Measurements from ENCODE around the gene LPAR2. TPM values are rescaled to one million over a fixed set of nuclear protein-coding genes. Genes with fewer than 3 reads are reported as not detected.
A peak's percentile ranks its signal among the peaks of the same experiment; 100 is the strongest.

The LPAR2 gene
- total and polyA plus RNA-seq, 10 of the 15 experiments (the other 5 are each of a cell fraction or from before 2014, with no cell fraction given), result 0.98 to 23.8 (median 10.2) TPM

DNA sequence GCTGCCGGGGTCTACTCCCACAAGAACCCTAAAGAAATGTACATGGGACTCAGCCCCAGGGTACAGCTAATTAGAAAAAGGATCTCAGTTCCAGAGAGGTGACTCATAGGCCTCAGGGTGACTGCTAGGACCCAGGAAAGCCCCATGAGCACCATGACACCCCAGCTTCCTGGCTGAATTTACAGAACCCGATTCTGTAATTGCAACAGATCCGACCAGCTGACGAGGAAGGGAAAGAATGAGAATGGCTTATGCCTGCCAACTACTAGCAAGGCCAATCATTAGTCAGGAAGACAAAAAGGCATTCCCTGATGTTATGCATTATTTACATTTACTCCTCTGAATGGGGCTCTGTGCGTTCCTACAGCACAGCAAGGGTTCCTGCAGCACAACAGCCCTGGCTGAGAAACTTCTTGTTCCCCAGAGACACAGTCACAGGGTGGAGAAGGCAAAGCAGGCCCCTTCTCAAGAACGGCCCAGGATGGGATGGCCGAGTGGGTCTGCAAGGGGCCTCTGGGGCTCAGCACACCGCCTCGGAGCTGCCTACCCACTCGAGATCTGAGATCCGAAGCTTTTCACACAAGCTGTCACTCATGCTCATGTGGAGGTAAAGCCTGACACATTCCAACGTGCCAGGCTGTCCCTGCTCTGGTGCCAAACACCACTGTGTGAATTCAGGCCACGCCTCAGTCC, 36.7 kb downstream of the LPAR2 start (continued):
- TF ChIP-seq, protein P1, sequence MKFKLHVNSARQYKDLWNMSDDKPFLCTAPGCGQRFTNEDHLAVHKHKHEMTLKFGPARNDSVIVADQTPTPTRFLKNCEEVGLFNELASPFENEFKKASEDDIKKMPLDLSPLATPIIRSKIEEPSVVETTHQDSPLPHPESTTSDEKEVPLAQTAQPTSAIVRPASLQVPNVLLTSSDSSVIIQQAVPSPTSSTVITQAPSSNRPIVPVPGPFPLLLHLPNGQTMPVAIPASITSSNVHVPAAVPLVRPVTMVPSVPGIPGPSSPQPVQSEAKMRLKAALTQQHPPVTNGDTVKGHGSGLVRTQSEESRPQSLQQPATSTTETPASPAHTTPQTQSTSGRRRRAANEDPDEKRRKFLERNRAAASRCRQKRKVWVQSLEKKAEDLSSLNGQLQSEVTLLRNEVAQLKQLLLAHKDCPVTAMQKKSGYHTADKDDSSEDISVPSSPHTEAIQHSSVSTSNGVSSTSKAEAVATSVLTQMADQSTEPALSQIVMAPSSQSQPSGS (IDR thresholded peaks at IDR 0.05; ENCODE audit: low read length), result 0 out of 2 replicates have a peak, but pooled peaks have one; percentile 36
- TF ChIP-seq ELK1 (IDR thresholded peaks at IDR 0.05; ENCODE audit: low read depth, low read length) (no peak), SKIL (IDR thresholded peaks at IDR 0.05; ENCODE audit: low read depth, poor library complexity, severe bottlenecking) (no peak), POLR2AphosphoS2 (IDR thresholded peaks at IDR 0.05; ENCODE audit: low read depth, low read length) (no peak), PML (IDR thresholded peaks at IDR 0.05; ENCODE audit: low read length) (no peak), SMAD1 (IDR thresholded peaks at IDR 0.05; ENCODE audit: low read depth, partially characterized antibody) (no peak), WRNIP1 (IDR thresholded peaks at IDR 0.05; ENCODE audit: borderline replicate concordance, low read depth, low read length) (no peak), RBBP5 (conservative IDR thresholded peaks at IDR 0.05) (no peak), EP300 (IDR thresholded peaks at IDR 0.05; ENCODE audit: borderline replicate concordance in 1 of 2, control insufficient read depth in 1 of 2, low read depth in 2 of 2, low read length in 2 of 2) (no peak), E2F8 (IDR thresholded peaks at IDR 0.05; ENCODE audit: low read depth, partially characterized antibody) (no peak), SPI1 (IDR thresholded peaks at IDR 0.05; ENCODE audit: borderline replicate concordance, insufficient read depth, low read depth, low read length) (peak; percentile 14; the same call in 1 of the 2 replicates), NFIC (IDR thresholded peaks at IDR 0.05; ENCODE audit: low read depth, low read length) (no peak), CEBPB (IDR thresholded peaks at IDR 0.05; ENCODE audit: borderline replicate concordance in 1 of 2, low read depth in 2 of 2, low read length in 2 of 2) (no peak)
- TF ChIP-seq, protein P2, sequence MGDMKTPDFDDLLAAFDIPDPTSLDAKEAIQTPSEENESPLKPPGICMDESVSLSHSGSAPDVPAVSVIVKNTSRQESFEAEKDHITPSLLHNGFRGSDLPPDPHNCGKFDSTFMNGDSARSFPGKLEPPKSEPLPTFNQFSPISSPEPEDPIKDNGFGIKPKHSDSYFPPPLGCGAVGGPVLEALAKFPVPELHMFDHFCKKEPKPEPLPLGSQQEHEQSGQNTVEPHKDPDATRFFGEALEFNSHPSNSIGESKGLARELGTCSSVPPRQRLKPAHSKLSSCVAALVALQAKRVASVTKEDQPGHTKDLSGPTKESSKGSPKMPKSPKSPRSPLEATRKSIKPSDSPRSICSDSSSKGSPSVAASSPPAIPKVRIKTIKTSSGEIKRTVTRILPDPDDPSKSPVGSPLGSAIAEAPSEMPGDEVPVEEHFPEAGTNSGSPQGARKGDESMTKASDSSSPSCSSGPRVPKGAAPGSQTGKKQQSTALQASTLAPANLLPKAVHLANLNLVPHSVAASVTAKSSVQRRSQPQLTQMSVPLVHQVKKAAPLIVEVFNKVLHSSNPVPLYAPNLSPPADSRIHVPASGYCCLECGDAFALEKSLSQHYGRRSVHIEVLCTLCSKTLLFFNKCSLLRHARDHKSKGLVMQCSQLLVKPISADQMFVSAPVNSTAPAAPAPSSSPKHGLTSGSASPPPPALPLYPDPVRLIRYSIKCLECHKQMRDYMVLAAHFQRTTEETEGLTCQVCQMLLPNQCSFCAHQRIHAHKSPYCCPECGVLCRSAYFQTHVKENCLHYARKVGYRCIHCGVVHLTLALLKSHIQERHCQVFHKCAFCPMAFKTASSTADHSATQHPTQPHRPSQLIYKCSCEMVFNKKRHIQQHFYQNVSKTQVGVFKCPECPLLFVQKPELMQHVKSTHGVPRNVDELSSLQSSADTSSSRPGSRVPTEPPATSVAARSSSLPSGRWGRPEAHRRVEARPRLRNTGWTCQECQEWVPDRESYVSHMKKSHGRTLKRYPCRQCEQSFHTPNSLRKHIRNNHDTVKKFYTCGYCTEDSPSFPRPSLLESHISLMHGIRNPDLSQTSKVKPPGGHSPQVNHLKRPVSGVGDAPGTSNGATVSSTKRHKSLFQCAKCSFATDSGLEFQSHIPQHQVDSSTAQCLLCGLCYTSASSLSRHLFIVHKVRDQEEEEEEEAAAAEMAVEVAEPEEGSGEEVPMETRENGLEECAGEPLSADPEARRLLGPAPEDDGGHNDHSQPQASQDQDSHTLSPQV (IDR thresholded peaks at IDR 0.05), result peak; percentile 74; the same call in 1 of the 2 replicates

Measured in GM12878 (cell line).